Gastroesophageal sphincter (tissue), 3 donors: ENCODE data around the gene THRSP.

Experiments used
- POLR2A ChIP-seq, 2 donors: fragments of 450-650 bp; IDR thresholded peaks; one replicate each; pipeline ENCODE4 v1.6.1; 2017; ENCODE audit warnings: antibody characterized with exemption in 2 of 2, mild to moderate bottlenecking in 2 of 2, moderate library complexity in 1 of 2
- TF ChIP-seq, protein P1 (sequence below), 4 experiments: fragments of 200-600 bp in 2 of 4; fragments of 450-650 bp in 2 of 4; sonication (generic) in 1 of 4; IDR thresholded peaks; one replicate each; pipeline ENCODE4 v1.5.1; 2017 to 2019; ENCODE audit warnings: antibody characterized with exemption in 4 of 4, mild to moderate bottlenecking in 2 of 4, moderate library complexity in 2 of 4

DNA sequence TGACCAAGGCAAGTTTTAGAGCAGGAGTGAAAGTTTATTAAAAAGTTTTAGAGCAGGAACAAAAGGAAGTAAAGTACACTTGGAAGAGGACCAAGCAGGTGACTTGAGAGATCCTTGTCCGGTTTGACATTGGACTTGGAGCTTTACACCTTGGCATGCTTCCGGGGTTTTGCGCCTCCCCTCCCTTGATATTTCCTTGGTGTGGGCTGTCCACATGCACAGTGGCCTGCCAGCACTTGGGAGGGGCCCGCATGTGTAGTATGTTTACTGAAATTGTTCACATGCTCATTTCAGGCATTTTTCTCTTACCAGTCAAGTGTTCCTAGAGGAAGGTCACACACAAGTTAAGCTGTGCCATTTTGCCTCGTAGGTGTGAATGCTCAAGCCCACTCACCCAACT lies 19.0 kb upstream of the THRSP start:
- TF ChIP-seq POLR2A (IDR thresholded peaks at IDR 0.05): no peak
- TF ChIP-seq, protein P1, sequence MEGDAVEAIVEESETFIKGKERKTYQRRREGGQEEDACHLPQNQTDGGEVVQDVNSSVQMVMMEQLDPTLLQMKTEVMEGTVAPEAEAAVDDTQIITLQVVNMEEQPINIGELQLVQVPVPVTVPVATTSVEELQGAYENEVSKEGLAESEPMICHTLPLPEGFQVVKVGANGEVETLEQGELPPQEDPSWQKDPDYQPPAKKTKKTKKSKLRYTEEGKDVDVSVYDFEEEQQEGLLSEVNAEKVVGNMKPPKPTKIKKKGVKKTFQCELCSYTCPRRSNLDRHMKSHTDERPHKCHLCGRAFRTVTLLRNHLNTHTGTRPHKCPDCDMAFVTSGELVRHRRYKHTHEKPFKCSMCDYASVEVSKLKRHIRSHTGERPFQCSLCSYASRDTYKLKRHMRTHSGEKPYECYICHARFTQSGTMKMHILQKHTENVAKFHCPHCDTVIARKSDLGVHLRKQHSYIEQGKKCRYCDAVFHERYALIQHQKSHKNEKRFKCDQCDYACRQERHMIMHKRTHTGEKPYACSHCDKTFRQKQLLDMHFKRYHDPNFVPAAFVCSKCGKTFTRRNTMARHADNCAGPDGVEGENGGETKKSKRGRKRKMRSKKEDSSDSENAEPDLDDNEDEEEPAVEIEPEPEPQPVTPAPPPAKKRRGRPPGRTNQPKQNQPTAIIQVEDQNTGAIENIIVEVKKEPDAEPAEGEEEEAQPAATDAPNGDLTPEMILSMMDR (IDR thresholded peaks at IDR 0.05): no peak
